BE2C (cell line): ENCODE measurements around the gene PLAGL1.

Experiments used
- DNase-seq: peaks from one replicate; pipeline ENCODE4 v3.0.0-alpha.2; 2020
- H3K27me3 ChIP-seq: fragments of 250-450 bp; sonication (Bioruptor Pico); 2 replicates; pipeline ENCODE4 v1.5.1; 2020; ENCODE audit warnings: mild to moderate bottlenecking
- H3K36me3 ChIP-seq: fragments of 250-450 bp; sonication (Bioruptor Pico); 2 replicates; pipeline ENCODE4 v1.5.1; 2020; ENCODE audit warnings: mild to moderate bottlenecking
- H3K4me1 ChIP-seq: fragments of 250-450 bp; sonication (Bioruptor Pico); 2 replicates; pipeline ENCODE4 v1.5.1; 2020
- H3K4me3 ChIP-seq: 2 replicates; pipeline ENCODE4 v1.5.1; 2011; ENCODE audit warnings: low read depth, low read length
- H3K9me3 ChIP-seq: fragments of 250-450 bp; sonication (Bioruptor Pico); 2 replicates; pipeline ENCODE4 v1.5.1; 2020
- TF ChIP-seq, protein P1 (sequence below): IDR thresholded peaks from 2 replicates; pipeline ENCODE4 v1.5.1; 2012; ENCODE audit warnings: mild to moderate bottlenecking, low read depth, low read length

The PLAGL1 gene

DNA sequence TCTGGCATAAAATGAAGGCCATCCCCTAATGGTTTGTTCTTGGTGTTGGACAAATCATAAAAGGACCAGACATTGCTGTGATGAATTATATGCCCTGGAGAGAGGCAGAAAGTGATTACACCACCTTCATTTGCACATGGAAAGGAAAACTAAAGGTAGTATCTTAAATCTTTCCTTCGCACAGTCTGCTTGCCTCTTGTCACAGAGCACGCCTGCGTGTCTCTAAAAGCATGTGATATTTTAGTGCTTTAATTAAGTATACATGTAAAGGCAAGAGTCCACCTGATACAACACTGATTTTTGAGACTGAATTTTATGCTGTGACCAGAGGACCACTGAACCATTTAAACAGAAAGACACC lies 28.8 kb upstream of the PLAGL1 start:
- TF ChIP-seq, protein P1, sequence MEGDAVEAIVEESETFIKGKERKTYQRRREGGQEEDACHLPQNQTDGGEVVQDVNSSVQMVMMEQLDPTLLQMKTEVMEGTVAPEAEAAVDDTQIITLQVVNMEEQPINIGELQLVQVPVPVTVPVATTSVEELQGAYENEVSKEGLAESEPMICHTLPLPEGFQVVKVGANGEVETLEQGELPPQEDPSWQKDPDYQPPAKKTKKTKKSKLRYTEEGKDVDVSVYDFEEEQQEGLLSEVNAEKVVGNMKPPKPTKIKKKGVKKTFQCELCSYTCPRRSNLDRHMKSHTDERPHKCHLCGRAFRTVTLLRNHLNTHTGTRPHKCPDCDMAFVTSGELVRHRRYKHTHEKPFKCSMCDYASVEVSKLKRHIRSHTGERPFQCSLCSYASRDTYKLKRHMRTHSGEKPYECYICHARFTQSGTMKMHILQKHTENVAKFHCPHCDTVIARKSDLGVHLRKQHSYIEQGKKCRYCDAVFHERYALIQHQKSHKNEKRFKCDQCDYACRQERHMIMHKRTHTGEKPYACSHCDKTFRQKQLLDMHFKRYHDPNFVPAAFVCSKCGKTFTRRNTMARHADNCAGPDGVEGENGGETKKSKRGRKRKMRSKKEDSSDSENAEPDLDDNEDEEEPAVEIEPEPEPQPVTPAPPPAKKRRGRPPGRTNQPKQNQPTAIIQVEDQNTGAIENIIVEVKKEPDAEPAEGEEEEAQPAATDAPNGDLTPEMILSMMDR = no peak
- no peak overlapping the region for H3K4me3 ChIP-seq
- DNase-seq = no peak
- H3K36me3 ChIP-seq = no peaks in the 10 kb centered on the region
- no peaks in the 10 kb centered on the region for H3K4me1 ChIP-seq
- no peaks in the 10 kb centered on the region for H3K27me3 ChIP-seq
- H3K9me3 ChIP-seq = no peaks in the 10 kb centered on the region

DNA sequence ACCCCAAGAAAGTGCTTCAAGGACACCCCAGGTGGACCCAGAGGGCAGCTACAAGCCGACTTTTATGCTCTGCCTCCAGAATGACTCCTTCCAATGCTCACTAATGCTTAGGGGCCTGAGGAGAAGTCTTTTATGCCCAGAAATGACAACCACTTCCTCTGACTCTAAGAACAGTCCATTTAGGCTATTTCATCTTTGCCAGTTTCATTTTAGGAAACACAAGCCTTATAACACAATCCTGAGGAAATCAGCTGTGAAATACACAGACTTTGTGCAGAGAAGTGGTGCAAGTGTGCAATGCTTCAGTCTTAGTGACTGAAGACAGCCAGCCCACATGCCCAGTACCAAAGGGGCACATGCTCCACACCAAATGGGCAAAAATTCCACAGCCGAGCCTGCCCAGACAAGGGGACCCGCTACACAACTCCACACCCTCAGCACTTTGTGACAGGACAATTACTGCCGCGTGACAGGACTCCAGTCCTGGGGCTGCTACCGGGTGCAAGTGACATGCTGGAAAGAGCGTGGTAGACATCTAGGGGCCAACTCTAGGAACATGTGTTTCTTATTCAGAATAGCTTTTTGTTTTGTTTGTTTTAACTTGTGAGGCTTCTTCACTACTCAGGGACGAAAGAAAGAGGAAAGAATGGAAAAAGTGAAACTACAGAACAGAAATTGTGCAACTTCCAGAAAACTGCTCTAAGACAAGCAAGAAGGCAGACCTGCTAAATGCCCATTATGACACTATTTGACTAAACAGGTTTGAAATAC lies 28.2 kb upstream of the PLAGL1 start:
- Histone ChIP-seq H3K4me1 (no peaks in the 10 kb centered on the region), H3K27me3 (no peaks in the 10 kb centered on the region), H3K9me3 (no peaks in the 10 kb centered on the region), H3K36me3 (no peaks in the 10 kb centered on the region), H3K4me3 (no peak overlapping the region)
- TF ChIP-seq, protein P1 = no peak
- DNase-seq = no peak

DNA sequence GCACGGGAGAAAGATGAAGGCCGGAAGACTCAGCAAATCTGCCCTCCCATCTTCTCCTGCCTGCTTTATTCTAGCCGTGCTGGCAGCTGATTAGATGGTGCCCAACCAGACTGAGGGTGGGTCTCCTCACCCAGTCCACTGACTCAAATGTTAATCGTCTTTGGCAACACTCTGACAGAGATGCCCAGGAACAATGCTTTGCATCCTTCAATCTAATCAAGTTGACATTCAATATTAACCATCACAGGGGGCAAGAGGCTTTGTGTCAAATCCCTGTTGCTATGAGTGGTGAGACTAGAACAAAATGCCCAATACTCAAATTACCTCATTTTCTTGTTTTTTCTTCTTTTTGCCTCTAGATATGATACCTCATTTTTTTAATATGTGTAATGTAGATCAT lies 27.4 kb upstream of the PLAGL1 start:
- Histone ChIP-seq H3K27me3 (no peaks in the 10 kb centered on the region), H3K4me3 (no peak overlapping the region), H3K36me3 (no peaks in the 10 kb centered on the region), H3K4me1 (no peaks in the 10 kb centered on the region), H3K9me3 (no peaks in the 10 kb centered on the region)
- TF ChIP-seq, protein P1 = no peak
- DNase-seq = no peak

DNA sequence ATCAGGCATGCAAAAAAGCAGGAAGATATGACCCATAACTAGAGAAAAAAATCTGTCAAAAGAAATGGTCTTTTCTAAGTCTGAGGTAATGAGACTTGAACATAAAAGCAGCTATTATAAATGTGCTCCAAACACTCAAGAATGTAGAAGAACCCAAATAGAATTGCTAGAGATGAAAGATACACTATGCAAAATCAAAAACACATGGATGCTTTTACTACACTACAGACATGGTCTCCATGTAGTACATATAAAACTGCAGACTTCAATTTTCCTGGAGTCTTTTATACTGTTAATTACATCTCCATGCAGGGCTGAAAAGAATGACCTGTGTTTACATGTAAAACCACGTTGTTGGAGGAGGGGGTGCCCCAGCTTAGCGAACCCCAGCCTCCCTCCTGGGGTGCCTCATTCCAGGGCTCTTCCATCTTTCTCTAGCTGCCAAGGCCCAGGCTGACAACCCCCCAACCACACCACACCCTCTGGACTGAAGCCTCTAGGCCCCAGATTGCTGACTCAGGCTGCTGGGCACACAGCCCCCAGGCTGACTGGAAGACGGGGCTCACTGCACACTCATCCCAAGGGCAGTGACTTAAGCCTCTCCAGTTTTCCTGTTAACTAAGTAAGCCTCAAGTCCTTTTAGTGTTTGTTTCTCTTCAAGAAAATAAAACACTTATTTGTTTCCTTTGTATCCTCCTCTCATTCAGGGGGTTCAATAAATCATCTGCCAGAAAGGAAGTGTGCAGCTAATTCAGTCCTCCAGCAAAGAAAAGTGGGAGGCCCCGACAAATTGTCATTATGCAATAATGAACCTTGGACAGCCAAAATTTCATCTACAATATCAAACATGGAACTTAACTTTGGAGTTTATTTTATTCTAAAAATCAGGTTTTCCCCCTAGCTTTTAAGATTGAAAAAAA lies 26.0 kb upstream of the PLAGL1 start:
- H3K9me3 ChIP-seq = no peaks in the 10 kb centered on the region
- no peaks in the 10 kb centered on the region for H3K4me1 ChIP-seq
- TF ChIP-seq, protein P1 = no peak
- no peaks in the 10 kb centered on the region for H3K36me3 ChIP-seq
- H3K4me3 ChIP-seq = no peak overlapping the region
- H3K27me3 ChIP-seq = no peaks in the 10 kb centered on the region
- DNase-seq = no peak

DNA sequence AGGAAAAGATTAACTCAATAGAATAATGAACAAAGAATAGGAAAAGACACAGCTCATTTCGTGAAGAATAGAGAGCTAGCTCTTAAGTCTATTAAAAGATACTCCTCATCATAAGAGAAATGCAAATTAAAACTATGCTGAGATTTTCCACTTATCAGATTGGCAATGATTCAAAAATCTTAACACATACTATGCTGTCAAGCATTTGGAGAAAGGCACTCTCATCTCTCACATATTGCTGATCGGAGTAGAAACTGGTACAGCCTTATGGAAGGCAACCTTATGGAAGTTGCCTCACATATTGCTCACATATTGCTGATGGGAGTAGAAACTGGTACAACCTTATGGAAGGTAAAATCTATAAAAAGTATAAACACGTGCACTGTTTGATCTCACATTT lies 21.4 kb upstream of the PLAGL1 start:
- no peaks in the 10 kb centered on the region for H3K9me3 ChIP-seq
- no peaks in the 10 kb centered on the region for H3K36me3 ChIP-seq
- H3K4me3 ChIP-seq = no peak overlapping the region
- no peak for DNase-seq
- TF ChIP-seq, protein P1 = no peak
- H3K4me1 ChIP-seq = no peaks in the 10 kb centered on the region
- no peaks in the 10 kb centered on the region for H3K27me3 ChIP-seq
